IPS DF 4.7 (cell line): ENCODE data around the gene HOXD9.

Experiments
- DNase-seq: peaks from one replicate; pipeline ENCODE4 v3.0.0-alpha.2; 2013; ENCODE audit warnings: low spot score; ENCODE audit errors: extremely low read depth

The HOXD9 gene

GRCh38 chr2:176152350-176153181, 30.0 kb downstream of the HOXD9 start:
- no peak for DNase-seq

GRCh38 chr2:176154576-176155252, 32.2 kb downstream of the HOXD9 start:
- DNase-seq = no peak

- DNase-seq = no peak
Observed at GRCh38 chr2:176155356-176156044, 33.0 kb downstream of the HOXD9 start.

GRCh38 chr2:176156301-176156806, 33.8 kb downstream of the HOXD9 start:
- DNase-seq = no peak

- DNase-seq = no peak
Observed at GRCh38 chr2:176156807-176157498, 34.4 kb downstream of the HOXD9 start, which contains the start of gene HOXD3. Gene HOXD3 (plus strand): TSS chr2:176157307. CDS start chr2:176169115, 11,808 bp downstream.

- DNase-seq = no peak
Observed at GRCh38 chr2:176157499-176158185, 35.1 kb downstream of the HOXD9 start.

GRCh38 chr2:176158186-176158591, 35.7 kb downstream of the HOXD9 start:
- DNase-seq = no peak

GRCh38 chr2:176158855-176159662, 36.5 kb downstream of the HOXD9 start:
- DNase-seq = no peak

- no peak for DNase-seq
Observed at GRCh38 chr2:176159663-176160250, 37.2 kb downstream of the HOXD9 start.

- DNase-seq = no peak
Observed at GRCh38 chr2:176160251-176160985, 37.9 kb downstream of the HOXD9 start.

GRCh38 chr2:176160986-176161824, 38.7 kb downstream of the HOXD9 start:
- DNase-seq = no peak

- no peak for DNase-seq
Observed at GRCh38 chr2:176161825-176162626, 39.5 kb downstream of the HOXD9 start.

GRCh38 chr2:176162911-176163671, 40.6 kb downstream of the HOXD9 start:
- DNase-seq = no peak

- DNase-seq = no peak
Observed at GRCh38 chr2:176163672-176164056, 41.1 kb downstream of the HOXD9 start.

- no peak for DNase-seq
Observed at GRCh38 chr2:176164201-176164600, 41.7 kb downstream of the HOXD9 start.
